ENCODE measurements around the gene C21orf58.

C21orf58 gene

DNA sequence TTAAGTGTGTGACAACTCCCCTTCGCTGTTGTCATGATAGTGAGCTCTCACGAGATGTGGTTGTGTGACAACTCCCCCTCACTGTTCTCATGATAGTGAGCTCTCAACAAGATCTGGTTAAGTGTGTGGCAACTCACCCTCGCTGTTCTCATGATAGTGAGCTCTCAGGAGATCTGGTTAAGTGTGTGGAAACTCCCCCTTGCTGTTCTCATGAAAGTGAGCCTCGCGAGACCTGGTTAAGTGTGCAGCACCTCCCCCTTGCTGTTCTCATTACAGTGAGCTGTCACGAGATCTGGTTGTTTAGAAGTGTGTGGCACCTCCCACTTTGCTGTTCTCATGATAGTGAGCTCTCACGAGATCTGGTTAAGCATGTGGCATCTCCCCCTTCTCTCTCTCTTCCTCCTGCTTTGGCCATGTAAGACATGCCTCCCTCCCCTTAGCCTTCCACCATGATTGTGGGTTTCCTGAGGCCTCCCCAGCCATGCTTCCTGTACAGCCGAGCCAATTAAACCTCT lies 70.0 kb downstream of the C21orf58 start:
- peak; percentile 53 for DNase-seq

- no peak for DNase-seq
Measured at GRCh38 chr21:46252840-46253239, 70.8 kb downstream of the C21orf58 start.
